ENCODE results near the gene HOXB5.

Gene HOXB5

GRCh38 chr17:48632579-48633265, 39.1 kb upstream of the HOXB5 start:
- Mint-ChIP-seq H3K36me3 (ENCODE audit: low read depth) (peaks cover 3% of the 10 kb centered on the region), H3K27ac (peak overlapping the region; percentile 53), H3K4me1 (ENCODE audit: low read depth) (peaks cover 9% of the 10 kb centered on the region), H3K4me3 (peak overlapping the region; percentile 8), H3K27me3 (ENCODE audit: low read depth) (peaks cover 99% of the 10 kb centered on the region), H3K9me3 (no peaks in the 10 kb centered on the region)

- Mint-ChIP-seq H3K27me3 (ENCODE audit: low read depth) (peaks cover 98% of the 10 kb centered on the region), H3K27ac (no peak overlapping the region), H3K4me1 (ENCODE audit: low read depth) (peaks cover 10% of the 10 kb centered on the region), H3K4me3 (no peak overlapping the region), H3K36me3 (ENCODE audit: low read depth) (peaks cover 3% of the 10 kb centered on the region), H3K9me3 (no peaks in the 10 kb centered on the region)
Measured at GRCh38 chr17:48631693-48632578, 38.4 kb upstream of the HOXB5 start.

- Mint-ChIP-seq H3K9me3 (no peaks in the 10 kb centered on the region), H3K4me1 (ENCODE audit: low read depth) (peaks cover 11% of the 10 kb centered on the region), H3K36me3 (ENCODE audit: low read depth) (peaks cover 3% of the 10 kb centered on the region), H3K27me3 (ENCODE audit: low read depth) (peaks cover 98% of the 10 kb centered on the region), H3K4me3 (no peak overlapping the region), H3K27ac (no peak overlapping the region)
Measured at GRCh38 chr17:48630925-48631692, 37.5 kb upstream of the HOXB5 start.

- H3K9me3 Mint-ChIP-seq, result no peaks in the 10 kb centered on the region
- peaks cover 14% of the 10 kb centered on the region for H3K4me1 Mint-ChIP-seq (ENCODE audit: low read depth)
- H3K36me3 Mint-ChIP-seq (ENCODE audit: low read depth), result peaks cover 3% of the 10 kb centered on the region
- H3K4me3 Mint-ChIP-seq, result no peak overlapping the region
- H3K27me3 Mint-ChIP-seq (ENCODE audit: low read depth), result peaks cover 98% of the 10 kb centered on the region
- no peak overlapping the region for H3K27ac Mint-ChIP-seq
Measured at GRCh38 chr17:48630009-48630924, 36.7 kb upstream of the HOXB5 start.

GRCh38 chr17:48629411-48629759, 35.8 kb upstream of the HOXB5 start:
- H3K4me3 Mint-ChIP-seq, result no peak overlapping the region
- H3K27ac Mint-ChIP-seq, result no peak overlapping the region
- H3K36me3 Mint-ChIP-seq (ENCODE audit: low read depth), result peaks cover 3% of the 10 kb centered on the region
- H3K27me3 Mint-ChIP-seq (ENCODE audit: low read depth), result peaks cover 96% of the 10 kb centered on the region
- peaks cover 14% of the 10 kb centered on the region for H3K4me1 Mint-ChIP-seq (ENCODE audit: low read depth)
- H3K9me3 Mint-ChIP-seq, result no peaks in the 10 kb centered on the region

GRCh38 chr17:48628649-48629410, 35.3 kb upstream of the HOXB5 start:
- peaks cover 3% of the 10 kb centered on the region for H3K36me3 Mint-ChIP-seq (ENCODE audit: low read depth)
- no peak overlapping the region for H3K27ac Mint-ChIP-seq
- H3K9me3 Mint-ChIP-seq, result no peaks in the 10 kb centered on the region
- H3K27me3 Mint-ChIP-seq (ENCODE audit: low read depth), result peaks cover 96% of the 10 kb centered on the region
- H3K4me3 Mint-ChIP-seq, result no peak overlapping the region
- peaks cover 14% of the 10 kb centered on the region for H3K4me1 Mint-ChIP-seq (ENCODE audit: low read depth)

- no peaks in the 10 kb centered on the region for H3K9me3 Mint-ChIP-seq
- peaks cover 2% of the 10 kb centered on the region for H3K36me3 Mint-ChIP-seq (ENCODE audit: low read depth)
- peaks cover 97% of the 10 kb centered on the region for H3K27me3 Mint-ChIP-seq (ENCODE audit: low read depth)
- H3K27ac Mint-ChIP-seq, result no peak overlapping the region
- H3K4me1 Mint-ChIP-seq (ENCODE audit: low read depth), result peaks cover 13% of the 10 kb centered on the region
- no peak overlapping the region for H3K4me3 Mint-ChIP-seq
Measured at GRCh38 chr17:48627623-48628521, 34.3 kb upstream of the HOXB5 start.

GRCh38 chr17:48627118-48627597, 33.6 kb upstream of the HOXB5 start:
- H3K4me1 Mint-ChIP-seq (ENCODE audit: low read depth), result peaks cover 9% of the 10 kb centered on the region
- H3K27me3 Mint-ChIP-seq (ENCODE audit: low read depth), result peaks cover 97% of the 10 kb centered on the region
- peak overlapping the region; percentile 79 for H3K4me3 Mint-ChIP-seq
- H3K36me3 Mint-ChIP-seq (ENCODE audit: low read depth), result no peaks in the 10 kb centered on the region
- H3K9me3 Mint-ChIP-seq, result no peaks in the 10 kb centered on the region
- no peak overlapping the region for H3K27ac Mint-ChIP-seq

- H3K4me1 Mint-ChIP-seq (ENCODE audit: low read depth), result peaks cover 9% of the 10 kb centered on the region
- H3K4me3 Mint-ChIP-seq, result peak within 1 kb of the TSS; percentile 91
- H3K27me3 Mint-ChIP-seq (ENCODE audit: low read depth), result peaks cover 96% of the 10 kb centered on the region
- no peaks in the 10 kb centered on the region for H3K9me3 Mint-ChIP-seq
- no peaks in the 10 kb centered on the region for H3K36me3 Mint-ChIP-seq (ENCODE audit: low read depth)
- H3K27ac Mint-ChIP-seq, result peak within 1 kb of the TSS; percentile 82
Measured at GRCh38 chr17:48626245-48627117, 32.9 kb upstream of the HOXB5 start, which contains the start of gene HOXB9. TSS of gene HOXB9 (minus strand) at chr17:48626358. CDS start at chr17:48626269, 89 bp downstream.

GRCh38 chr17:48625495-48626244, 32.1 kb upstream of the HOXB5 start:
- Mint-ChIP-seq H3K4me1 (ENCODE audit: low read depth) (peaks cover 9% of the 10 kb centered on the region), H3K4me3 (peak overlapping the region; percentile 91), H3K27me3 (ENCODE audit: low read depth) (peaks cover 95% of the 10 kb centered on the region), H3K9me3 (no peaks in the 10 kb centered on the region), H3K36me3 (ENCODE audit: low read depth) (no peaks in the 10 kb centered on the region), H3K27ac (peak overlapping the region; percentile 68)

Measured in T-helper 1 cell treated with Interleukin-12 subunit alpha and Interleukin-12 subunit beta and Interleukin-4 antibody, amounts not matched to agents 30 μg/mL and 1 μg/mL, for 36 hours (primary cell).